COR-L47 (cell line): ENCODE data around the gene MRPS18A.

Experiments
- DNase-seq: peaks from one replicate; lab custom pipeline; 2025; lab: John Stamatoyannopoulos, UW

Gene MRPS18A

GRCh38 chr6:43698584-43699349 is 11.2 kb upstream of the MRPS18A start:
- DNase-seq: peak; percentile 36

- no peak for DNase-seq
Measured at GRCh38 chr6:43697421-43697820, 9.8 kb upstream of the MRPS18A start.

- no peak for DNase-seq
Measured at GRCh38 chr6:43695967-43696291, 8.3 kb upstream of the MRPS18A start.

GRCh38 chr6:43695215-43695966 is 7.8 kb upstream of the MRPS18A start:
- DNase-seq: peak; percentile 17

GRCh38 chr6:43689421-43689820 is 1.8 kb upstream of the MRPS18A start:
- DNase-seq: no peak

- no peak for DNase-seq
Measured at GRCh38 chr6:43687079-43687436, 533 bp downstream of the MRPS18A start.

- DNase-seq: no peak
Measured at GRCh38 chr6:43683708-43684455, 3.7 kb downstream of the MRPS18A start.

GRCh38 chr6:43682724-43683429 is 4.7 kb downstream of the MRPS18A start:
- DNase-seq: no peak

- no peak for DNase-seq
Measured at GRCh38 chr6:43681303-43681702, 6.3 kb downstream of the MRPS18A start.

GRCh38 chr6:43680308-43681200 is 7.0 kb downstream of the MRPS18A start:
- no peak for DNase-seq

- DNase-seq: no peak
Measured at GRCh38 chr6:43679057-43679456, 8.5 kb downstream of the MRPS18A start.

- DNase-seq: no peak
Measured at GRCh38 chr6:43678341-43678740, 9.2 kb downstream of the MRPS18A start.

GRCh38 chr6:43677759-43678158 is 9.8 kb downstream of the MRPS18A start:
- no peak for DNase-seq

- DNase-seq: no peak
Measured at GRCh38 chr6:43676962-43677606, 10.5 kb downstream of the MRPS18A start.

GRCh38 chr6:43674921-43675320 is 12.7 kb downstream of the MRPS18A start:
- DNase-seq: no peak

- no peak for DNase-seq
Measured at GRCh38 chr6:43674291-43674690, 13.3 kb downstream of the MRPS18A start.

- DNase-seq: no peak
Measured at GRCh38 chr6:43673444-43674084, 14.0 kb downstream of the MRPS18A start.

- no peak for DNase-seq
Measured at GRCh38 chr6:43671801-43672690, 15.5 kb downstream of the MRPS18A start.
